Right atrium auricular region (tissue), 2 donors: ENCODE results near the gene SEC14L5. TPM values are rescaled to one million over a fixed set of nuclear protein-coding genes. Genes with fewer than 3 reads are reported as not detected.
A peak's percentile ranks its signal among the peaks of the same experiment; 100 is the strongest.

Experiments
- DNase-seq: peaks from one replicate; pipeline ENCODE4 v3.0.0-alpha.2; 2019; ENCODE audit warnings: low spot score
- H3K27ac ChIP-seq, 2 donors: fragments of 200-600 bp; sonication (generic); 1 replicate in 1 of 2; 2 replicates in 1 of 2; pipeline ENCODE4 v1.5.1; 2016 to 2019
- H3K27me3 ChIP-seq, 2 donors: fragments of 200-600 bp; sonication (generic); one replicate each; pipeline versions ENCODE4 v1.5.1 to v1.6.0; 2017 to 2019
- H3K36me3 ChIP-seq: fragments of 200-600 bp; sonication (generic); one replicate; pipeline ENCODE4 v1.5.1; 2016
- H3K4me1 ChIP-seq, 2 donors: fragments of 200-600 bp; sonication (generic); one replicate each; pipeline versions ENCODE4 v1.5.1 to v1.6.0; 2017 to 2019
- H3K4me3 ChIP-seq, 2 donors: fragments of 200-600 bp; sonication (generic); 1 replicate in 1 of 2; 2 replicates in 1 of 2; pipeline ENCODE4 v1.5.1; 2017 to 2019; ENCODE audit warnings: mild to moderate bottlenecking in 1 of 2, moderate library complexity in 1 of 2
- H3K9me3 ChIP-seq, 2 donors: fragments of 200-600 bp; sonication (generic); one replicate each; pipeline ENCODE4 v1.5.1; 2019
- total RNA-seq, 2 donors: library from RNA; depleted of rRNA; stranded (reverse); fragments of >200 nt; gene quantifications; one replicate each; pipeline ENCODE4 v1.1.0, GENCODE V29; 2016
- TF ChIP-seq, protein P1 (sequence below), 2 donors: fragments of 200-600 bp; sonication (generic); IDR thresholded peaks; one replicate each; pipeline ENCODE4 v1.5.1; 2019; ENCODE audit warnings: antibody characterized with exemption in 2 of 2

Gene SEC14L5
- total RNA-seq, 2 donors from 2014 or later: 0.28 to 2.0 TPM

GRCh38 chr16:5022521-5022920, 64.4 kb downstream of the SEC14L5 start:
- Histone ChIP-seq H3K36me3 (no peaks in the 10 kb centered on the region), H3K27ac (no peak overlapping the region), H3K9me3 (no peaks in the 10 kb centered on the region), H3K27me3 (no peaks in the 10 kb centered on the region), H3K4me3 (no peak overlapping the region), H3K4me1 (peaks cover 0 to 5% of the 10 kb centered on the region in 2 donors)
- no peak for DNase-seq
- TF ChIP-seq, protein P1, sequence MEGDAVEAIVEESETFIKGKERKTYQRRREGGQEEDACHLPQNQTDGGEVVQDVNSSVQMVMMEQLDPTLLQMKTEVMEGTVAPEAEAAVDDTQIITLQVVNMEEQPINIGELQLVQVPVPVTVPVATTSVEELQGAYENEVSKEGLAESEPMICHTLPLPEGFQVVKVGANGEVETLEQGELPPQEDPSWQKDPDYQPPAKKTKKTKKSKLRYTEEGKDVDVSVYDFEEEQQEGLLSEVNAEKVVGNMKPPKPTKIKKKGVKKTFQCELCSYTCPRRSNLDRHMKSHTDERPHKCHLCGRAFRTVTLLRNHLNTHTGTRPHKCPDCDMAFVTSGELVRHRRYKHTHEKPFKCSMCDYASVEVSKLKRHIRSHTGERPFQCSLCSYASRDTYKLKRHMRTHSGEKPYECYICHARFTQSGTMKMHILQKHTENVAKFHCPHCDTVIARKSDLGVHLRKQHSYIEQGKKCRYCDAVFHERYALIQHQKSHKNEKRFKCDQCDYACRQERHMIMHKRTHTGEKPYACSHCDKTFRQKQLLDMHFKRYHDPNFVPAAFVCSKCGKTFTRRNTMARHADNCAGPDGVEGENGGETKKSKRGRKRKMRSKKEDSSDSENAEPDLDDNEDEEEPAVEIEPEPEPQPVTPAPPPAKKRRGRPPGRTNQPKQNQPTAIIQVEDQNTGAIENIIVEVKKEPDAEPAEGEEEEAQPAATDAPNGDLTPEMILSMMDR (IDR thresholded peaks at IDR 0.05): no peak

DNA sequence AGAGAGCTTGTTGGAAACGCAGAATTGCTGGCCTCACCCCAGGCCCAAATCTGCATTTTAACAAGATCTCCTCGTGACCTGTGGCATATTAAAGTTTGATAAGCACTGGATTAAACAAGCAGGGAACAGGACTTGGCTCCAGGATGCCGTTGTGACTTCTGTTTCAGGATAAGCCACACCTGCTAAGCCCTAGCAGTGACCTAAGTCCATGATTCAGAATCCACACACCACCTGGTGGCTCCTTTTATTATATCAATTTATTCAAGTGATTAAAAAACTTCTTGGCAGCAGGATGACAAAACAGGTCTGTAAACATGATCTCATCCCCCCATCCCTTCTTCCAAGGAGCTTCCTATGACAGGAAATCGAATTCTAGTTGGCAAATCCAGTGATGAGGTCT, 66.5 kb downstream of the SEC14L5 start:
- H3K4me3 ChIP-seq: no peak overlapping the region
- TF ChIP-seq, protein P1 (IDR thresholded peaks at IDR 0.05): no peak
- H3K27me3 ChIP-seq: no peaks in the 10 kb centered on the region
- H3K9me3 ChIP-seq: no peaks in the 10 kb centered on the region
- H3K4me1 ChIP-seq: peaks cover 0 to 5% of the 10 kb centered on the region in 2 donors
- no peak overlapping the region for H3K27ac ChIP-seq
- no peaks in the 10 kb centered on the region for H3K36me3 ChIP-seq
- no peak for DNase-seq

DNA sequence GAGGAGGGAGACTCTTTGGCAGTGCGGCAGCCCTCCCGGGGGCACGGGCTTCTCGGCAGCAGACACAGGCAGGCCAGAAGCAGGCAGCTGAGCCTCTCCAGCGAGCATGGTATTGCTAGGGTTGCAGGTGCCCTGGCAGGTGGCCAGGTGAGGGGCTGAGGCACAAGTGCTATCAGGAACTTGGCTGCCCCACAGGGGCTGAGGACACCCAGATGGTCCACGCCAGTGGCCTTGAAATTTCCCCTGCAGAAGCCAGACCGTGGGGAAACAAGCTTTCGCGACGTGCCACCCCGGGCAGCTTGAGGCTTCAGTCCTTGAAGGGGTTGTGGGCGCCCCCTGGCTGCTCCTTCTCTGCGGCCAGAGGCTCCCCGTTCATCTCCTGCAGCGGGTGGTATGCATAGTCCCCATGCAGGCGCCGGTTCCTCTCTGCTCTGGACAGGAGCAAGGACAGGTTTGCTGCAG, 67.1 kb downstream of the SEC14L5 start:
- Histone ChIP-seq H3K9me3 (no peaks in the 10 kb centered on the region), H3K36me3 (no peaks in the 10 kb centered on the region), H3K4me1 (peaks cover 0 to 5% of the 10 kb centered on the region in 2 donors), H3K27me3 (no peaks in the 10 kb centered on the region), H3K4me3 (no peak overlapping the region), H3K27ac (no peak overlapping the region)
- DNase-seq: no peak
- TF ChIP-seq, protein P1 (IDR thresholded peaks at IDR 0.05): peak in 1 of 2 donors; percentile 54

DNA sequence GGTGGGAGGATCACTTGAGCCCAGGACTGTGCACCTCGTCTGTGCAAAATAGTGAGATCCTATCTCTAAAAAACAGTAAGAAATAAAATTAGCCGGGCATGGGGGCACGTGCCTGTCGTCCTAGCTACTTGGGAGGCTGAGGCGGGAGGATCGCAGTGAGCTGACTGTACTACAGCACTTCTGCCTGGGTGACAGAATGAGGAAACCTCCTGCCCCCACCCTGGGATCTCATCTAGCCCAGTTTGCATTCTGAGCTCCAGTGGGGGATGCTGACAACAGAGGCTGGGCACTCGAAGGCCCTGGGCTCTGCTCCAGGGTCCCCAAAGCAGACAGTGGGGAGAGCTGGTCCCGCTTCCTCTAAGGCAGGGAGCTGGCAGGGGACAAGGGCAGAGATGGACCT, 68.5 kb downstream of the SEC14L5 start:
- no peak for DNase-seq
- Histone ChIP-seq H3K4me1 (peaks cover 0 to 5% of the 10 kb centered on the region in 2 donors), H3K4me3 (no peak overlapping the region), H3K9me3 (no peaks in the 10 kb centered on the region), H3K27ac (no peak overlapping the region), H3K36me3 (no peaks in the 10 kb centered on the region), H3K27me3 (no peaks in the 10 kb centered on the region)
- TF ChIP-seq, protein P1 (IDR thresholded peaks at IDR 0.05): no peak

DNA sequence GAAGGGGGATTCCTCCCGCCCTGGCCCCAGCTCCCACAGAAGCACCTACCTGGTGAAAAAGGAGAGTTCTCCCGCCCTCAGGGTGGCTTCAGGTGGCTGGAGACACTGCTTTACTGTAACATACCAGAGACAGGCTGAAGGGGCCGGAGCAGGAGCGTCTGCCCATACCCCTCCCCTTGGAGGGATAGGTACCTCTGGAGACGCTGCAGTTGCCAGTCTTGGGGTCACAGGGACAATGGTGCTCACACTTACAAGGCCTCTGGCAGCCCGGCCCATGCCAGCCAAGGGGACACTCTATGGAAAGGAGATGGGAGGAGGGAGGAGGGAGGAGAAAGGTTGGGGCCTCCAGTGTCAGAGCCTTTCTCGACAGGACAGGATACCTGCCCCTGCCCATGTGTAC, 69.0 kb downstream of the SEC14L5 start:
- H3K4me1 ChIP-seq: peaks cover 0 to 5% of the 10 kb centered on the region in 2 donors
- no peaks in the 10 kb centered on the region for H3K27me3 ChIP-seq
- TF ChIP-seq, protein P1 (IDR thresholded peaks at IDR 0.05): no peak
- DNase-seq: no peak
- no peaks in the 10 kb centered on the region for H3K9me3 ChIP-seq
- H3K27ac ChIP-seq: no peak overlapping the region
- no peak overlapping the region for H3K4me3 ChIP-seq
- H3K36me3 ChIP-seq: no peaks in the 10 kb centered on the region

GRCh38 chr16:5027575-5028235, 69.6 kb downstream of the SEC14L5 start:
- Histone ChIP-seq H3K9me3 (no peaks in the 10 kb centered on the region), H3K4me1 (peaks cover 0 to 9% of the 10 kb centered on the region in 2 donors), H3K27ac (no peak overlapping the region), H3K4me3 (no peak overlapping the region), H3K27me3 (no peaks in the 10 kb centered on the region), H3K36me3 (no peaks in the 10 kb centered on the region)
- no peak for DNase-seq
- TF ChIP-seq, protein P1 (IDR thresholded peaks at IDR 0.05): no peak
